GM12801 (cell line): ENCODE results near the gene CD36.

Experiments
- TF ChIP-seq, protein P1 (sequence below): IDR thresholded peaks from one replicate; pipeline ENCODE4 v1.5.1; 2011; ENCODE audit warnings: control low read depth; ENCODE audit not compliant: insufficient read length; ENCODE audit errors: extremely low read depth

The CD36 gene

DNA sequence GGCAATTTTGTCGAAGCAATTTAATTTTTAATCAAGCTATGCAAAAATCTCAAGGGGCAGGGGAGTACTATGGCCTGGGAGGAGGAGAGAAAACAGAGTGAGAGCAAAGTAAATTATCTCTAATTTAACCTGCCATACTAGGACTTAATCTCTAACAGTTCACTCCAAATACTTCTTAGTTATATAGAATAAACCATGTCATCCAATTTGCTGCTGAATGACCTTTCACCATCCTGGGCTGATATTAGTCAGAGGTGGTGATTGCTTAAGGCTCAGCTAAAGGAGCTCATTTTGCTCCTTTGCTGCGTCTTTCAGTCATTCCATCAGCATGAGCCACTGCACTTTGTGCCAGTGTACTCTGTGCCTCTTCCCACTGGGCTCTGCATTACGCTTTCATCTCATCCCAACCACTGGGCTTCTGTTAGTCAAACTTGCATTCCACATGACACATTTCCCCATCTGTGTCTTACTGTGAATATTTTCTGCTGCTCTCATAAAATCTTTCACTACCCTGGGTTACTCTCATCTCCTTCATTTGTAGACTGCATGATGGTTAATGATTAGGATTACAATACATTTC lies 84.3 kb downstream of the CD36 start:
- TF ChIP-seq, protein P1, sequence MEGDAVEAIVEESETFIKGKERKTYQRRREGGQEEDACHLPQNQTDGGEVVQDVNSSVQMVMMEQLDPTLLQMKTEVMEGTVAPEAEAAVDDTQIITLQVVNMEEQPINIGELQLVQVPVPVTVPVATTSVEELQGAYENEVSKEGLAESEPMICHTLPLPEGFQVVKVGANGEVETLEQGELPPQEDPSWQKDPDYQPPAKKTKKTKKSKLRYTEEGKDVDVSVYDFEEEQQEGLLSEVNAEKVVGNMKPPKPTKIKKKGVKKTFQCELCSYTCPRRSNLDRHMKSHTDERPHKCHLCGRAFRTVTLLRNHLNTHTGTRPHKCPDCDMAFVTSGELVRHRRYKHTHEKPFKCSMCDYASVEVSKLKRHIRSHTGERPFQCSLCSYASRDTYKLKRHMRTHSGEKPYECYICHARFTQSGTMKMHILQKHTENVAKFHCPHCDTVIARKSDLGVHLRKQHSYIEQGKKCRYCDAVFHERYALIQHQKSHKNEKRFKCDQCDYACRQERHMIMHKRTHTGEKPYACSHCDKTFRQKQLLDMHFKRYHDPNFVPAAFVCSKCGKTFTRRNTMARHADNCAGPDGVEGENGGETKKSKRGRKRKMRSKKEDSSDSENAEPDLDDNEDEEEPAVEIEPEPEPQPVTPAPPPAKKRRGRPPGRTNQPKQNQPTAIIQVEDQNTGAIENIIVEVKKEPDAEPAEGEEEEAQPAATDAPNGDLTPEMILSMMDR, result no peak

DNA sequence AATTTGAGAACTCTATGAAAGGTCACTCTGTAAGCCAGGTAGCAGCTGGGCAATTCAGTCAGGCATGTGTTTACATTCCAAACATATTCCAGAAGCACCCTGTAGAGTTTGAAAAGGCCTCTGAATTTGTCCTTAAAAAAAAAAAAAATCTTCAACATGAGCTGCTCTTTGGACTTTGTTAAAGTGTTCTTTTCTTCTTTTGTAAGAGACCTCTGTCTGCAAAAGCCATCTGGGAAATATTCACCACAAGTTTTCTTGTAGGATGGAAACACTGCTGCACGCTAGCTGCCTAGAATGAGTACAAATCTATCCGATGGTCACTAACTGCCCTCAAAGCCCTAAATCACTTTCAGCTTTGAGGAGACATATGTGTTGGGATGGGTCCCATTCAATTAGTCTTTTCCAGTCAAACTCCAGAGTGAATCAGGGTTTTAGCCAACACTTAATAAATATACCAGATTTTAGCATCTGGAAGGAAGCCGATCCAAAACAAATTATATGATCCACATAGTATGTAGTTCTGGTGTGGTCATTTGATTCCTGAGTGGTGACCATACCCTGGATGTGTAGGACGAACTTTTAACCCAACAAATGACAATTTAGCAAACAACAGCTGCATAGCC lies 85.9 kb downstream of the CD36 start:
- TF ChIP-seq, protein P1, result no peak

DNA sequence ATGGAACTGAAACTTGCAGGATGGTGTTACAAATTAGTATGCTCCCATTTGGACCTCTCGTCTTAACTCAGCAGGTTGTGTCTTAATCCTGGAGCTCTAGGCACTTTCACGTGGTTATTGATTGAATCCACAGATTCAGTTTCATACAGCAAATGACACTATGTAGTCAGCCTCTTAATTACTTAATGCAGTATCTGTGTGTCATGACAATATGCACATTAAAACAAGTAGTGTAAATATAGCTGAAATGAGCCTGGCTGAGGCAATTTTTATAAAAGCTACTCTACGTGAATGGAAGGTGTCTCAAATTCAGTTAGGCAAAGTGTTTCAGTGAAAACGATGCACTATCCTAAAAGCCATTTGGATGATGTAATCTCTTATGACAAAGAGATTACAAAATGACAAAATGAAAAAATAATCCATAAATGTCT lies 86.8 kb downstream of the CD36 start:
- TF ChIP-seq, protein P1, result no peak
